ENCODE data around the gene TCF7L1. TPM values are rescaled to one million over a fixed set of nuclear protein-coding genes. Genes with fewer than 3 reads are reported as not detected.

TCF7L1 gene
- polyA plus RNA-seq, 1 donor from 2014 or later, result not detected

- no peak overlapping the region for H3K4me2 ChIP-seq (ENCODE audit: low read length)
- no peaks in the 10 kb centered on the region for H3K9me2 ChIP-seq (ENCODE audit: insufficient read depth, low read length)
- H3K27me3 ChIP-seq (ENCODE audit: insufficient read depth, low read depth, low read length), result no peaks in the 10 kb centered on the region
- H3K79me2 ChIP-seq (replicated peaks; ENCODE audit: insufficient read depth, low read length), result no peaks in the 10 kb centered on the region
- no peaks in the 10 kb centered on the region for H3K9me3 ChIP-seq (ENCODE audit: low read length)
- H3F3A ChIP-seq (ENCODE audit: insufficient read depth, low read length, poor library complexity, severe bottlenecking), result no peaks in the 10 kb centered on the region
- H4K20me1 ChIP-seq (ENCODE audit: insufficient read depth), result no peaks in the 10 kb centered on the region
- no peak overlapping the region for H3K27ac ChIP-seq (ENCODE audit: low read length)
- H3K4me3 ChIP-seq (ENCODE audit: low read length), result no peak overlapping the region
- no peak overlapping the region for H3K9ac ChIP-seq (ENCODE audit: low read length)
- no peak overlapping the region for H2AFZ ChIP-seq (ENCODE audit: low read depth, low read length)
- TF ChIP-seq CTCF (IDR thresholded peaks at IDR 0.05; ENCODE audit: poor library complexity, severe bottlenecking) (no peak), TAF1 (IDR thresholded peaks at IDR 0.05; ENCODE audit: low read depth) (no peak), SMC3 (conservative IDR thresholded peaks at IDR 0.05; ENCODE audit: poor library complexity) (no peak), POLR2AphosphoS5 (IDR thresholded peaks at IDR 0.05) (no peak), EZH2 (IDR thresholded peaks at IDR 0.05; ENCODE audit: borderline replicate concordance, insufficient read depth, low read length, poor library complexity, severe bottlenecking) (no peak), MXI1 (conservative IDR thresholded peaks at IDR 0.05; ENCODE audit: poor library complexity, severe bottlenecking) (no peak), REST (IDR thresholded peaks at IDR 0.05; ENCODE audit: borderline replicate concordance) (no peak), RAD21 (conservative IDR thresholded peaks at IDR 0.05) (no peak), EP300 (conservative IDR thresholded peaks at IDR 0.05; ENCODE audit: poor library complexity, severe bottlenecking) (no peak)
- no peaks in the 10 kb centered on the region for H3K36me3 ChIP-seq (ENCODE audit: insufficient read depth, low read length)
Observed at GRCh38 chr2:85222792-85223191, 89.6 kb downstream of the TCF7L1 start.

- H3K4me2 ChIP-seq (ENCODE audit: low read length), result no peak overlapping the region
- no peaks in the 10 kb centered on the region for H3K9me3 ChIP-seq (ENCODE audit: low read length)
- no peak overlapping the region for H2AFZ ChIP-seq (ENCODE audit: low read depth, low read length)
- no peaks in the 10 kb centered on the region for H3K9me2 ChIP-seq (ENCODE audit: insufficient read depth, low read length)
- H3K9ac ChIP-seq (ENCODE audit: low read length), result no peak overlapping the region
- H3K4me3 ChIP-seq (ENCODE audit: low read length), result no peak overlapping the region
- no peaks in the 10 kb centered on the region for H3F3A ChIP-seq (ENCODE audit: insufficient read depth, low read length, poor library complexity, severe bottlenecking)
- no peak overlapping the region for H3K27ac ChIP-seq (ENCODE audit: low read length)
- H4K20me1 ChIP-seq (ENCODE audit: insufficient read depth), result no peaks in the 10 kb centered on the region
- no peaks in the 10 kb centered on the region for H3K27me3 ChIP-seq (ENCODE audit: insufficient read depth, low read depth, low read length)
- H3K36me3 ChIP-seq (ENCODE audit: insufficient read depth, low read length), result no peaks in the 10 kb centered on the region
- TF ChIP-seq SMC3 (conservative IDR thresholded peaks at IDR 0.05; ENCODE audit: poor library complexity) (no peak), CTCF (IDR thresholded peaks at IDR 0.05; ENCODE audit: poor library complexity, severe bottlenecking) (no peak), RAD21 (conservative IDR thresholded peaks at IDR 0.05) (no peak), REST (IDR thresholded peaks at IDR 0.05; ENCODE audit: borderline replicate concordance) (no peak), EP300 (conservative IDR thresholded peaks at IDR 0.05; ENCODE audit: poor library complexity, severe bottlenecking) (no peak), TAF1 (IDR thresholded peaks at IDR 0.05; ENCODE audit: low read depth) (no peak), EZH2 (IDR thresholded peaks at IDR 0.05; ENCODE audit: borderline replicate concordance, insufficient read depth, low read length, poor library complexity, severe bottlenecking) (no peak), POLR2AphosphoS5 (IDR thresholded peaks at IDR 0.05) (no peak), MXI1 (conservative IDR thresholded peaks at IDR 0.05; ENCODE audit: poor library complexity, severe bottlenecking) (no peak)
- peaks cover 2% of the 10 kb centered on the region for H3K79me2 ChIP-seq (replicated peaks; ENCODE audit: insufficient read depth, low read length)
Observed at GRCh38 chr2:85226783-85227182, 93.6 kb downstream of the TCF7L1 start.
